D721Med (cell line): ENCODE results near the gene MARS1.

Experiments used
- DNase-seq: peaks from one replicate; pipeline ENCODE4 v3.0.0; 2011; ENCODE audit warnings: low spot score; ENCODE audit not compliant: insufficient read length
- FAIRE-seq: peaks from 2 replicates; lab custom pipeline; 2011; peaks lifted over from hg19 to GRCh38; lab: Jason Lieb, UNC
- TF ChIP-seq, protein P1 (sequence below): IDR thresholded peaks from 2 replicates; pipeline ENCODE4 v1.5.1; 2012; ENCODE audit warnings: mild to moderate bottlenecking, control low read depth; ENCODE audit not compliant: insufficient read depth; ENCODE audit errors: missing control alignments

MARS1 gene

GRCh38 chr12:57524814-57525614 lies 37.1 kb downstream of the MARS1 start:
- DNase-seq: no peak
- TF ChIP-seq, protein P1, sequence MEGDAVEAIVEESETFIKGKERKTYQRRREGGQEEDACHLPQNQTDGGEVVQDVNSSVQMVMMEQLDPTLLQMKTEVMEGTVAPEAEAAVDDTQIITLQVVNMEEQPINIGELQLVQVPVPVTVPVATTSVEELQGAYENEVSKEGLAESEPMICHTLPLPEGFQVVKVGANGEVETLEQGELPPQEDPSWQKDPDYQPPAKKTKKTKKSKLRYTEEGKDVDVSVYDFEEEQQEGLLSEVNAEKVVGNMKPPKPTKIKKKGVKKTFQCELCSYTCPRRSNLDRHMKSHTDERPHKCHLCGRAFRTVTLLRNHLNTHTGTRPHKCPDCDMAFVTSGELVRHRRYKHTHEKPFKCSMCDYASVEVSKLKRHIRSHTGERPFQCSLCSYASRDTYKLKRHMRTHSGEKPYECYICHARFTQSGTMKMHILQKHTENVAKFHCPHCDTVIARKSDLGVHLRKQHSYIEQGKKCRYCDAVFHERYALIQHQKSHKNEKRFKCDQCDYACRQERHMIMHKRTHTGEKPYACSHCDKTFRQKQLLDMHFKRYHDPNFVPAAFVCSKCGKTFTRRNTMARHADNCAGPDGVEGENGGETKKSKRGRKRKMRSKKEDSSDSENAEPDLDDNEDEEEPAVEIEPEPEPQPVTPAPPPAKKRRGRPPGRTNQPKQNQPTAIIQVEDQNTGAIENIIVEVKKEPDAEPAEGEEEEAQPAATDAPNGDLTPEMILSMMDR: no peak
- no peak for FAIRE-seq

DNA sequence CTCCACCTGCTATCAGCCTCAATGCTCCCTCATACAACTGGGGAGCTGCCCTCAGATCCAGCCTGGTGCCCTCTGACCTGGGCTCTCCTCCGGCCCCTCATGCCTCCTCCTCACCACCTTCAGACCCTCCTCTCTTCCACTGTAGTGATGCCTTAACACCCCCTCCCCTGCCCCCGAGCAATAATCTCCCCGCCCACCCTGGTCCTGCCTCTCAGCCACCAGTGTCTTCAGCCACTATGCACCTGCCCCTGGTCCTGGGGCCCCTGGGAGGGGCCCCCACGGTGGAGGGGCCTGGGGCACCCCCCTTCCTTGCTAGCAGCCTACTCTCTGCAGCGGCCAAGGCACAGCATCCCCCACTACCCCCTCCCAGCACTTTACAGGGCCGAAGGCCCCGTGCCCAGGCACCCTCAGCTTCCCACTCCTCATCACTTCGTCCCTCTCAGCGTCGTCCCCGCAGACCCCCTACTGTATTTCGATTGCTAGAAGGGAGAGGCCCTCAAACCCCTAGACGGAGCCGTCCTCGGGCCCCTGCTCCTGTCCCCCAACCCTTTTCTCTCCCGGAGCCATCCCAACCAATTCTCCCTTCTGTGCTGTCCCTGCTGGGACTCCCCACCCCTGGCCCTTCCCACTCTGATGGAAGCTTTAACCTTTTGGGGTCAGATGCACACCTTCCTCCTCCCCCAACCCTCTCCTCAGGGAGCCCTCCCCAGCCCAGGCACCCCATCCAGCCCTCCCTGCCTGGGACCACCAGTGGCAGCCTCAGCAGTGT lies 37.9 kb downstream of the MARS1 start:
- FAIRE-seq (no peak), DNase-seq (no peak)
- TF ChIP-seq, protein P1: no peak

- no peak for DNase-seq
- TF ChIP-seq, protein P1: no peak
- no peak for FAIRE-seq
These were observed 38.7 kb downstream of the MARS1 start for GRCh38 chr12:57526477-57527126.

GRCh38 chr12:57527184-57527583 lies 39.3 kb downstream of the MARS1 start:
- TF ChIP-seq, protein P1: no peak
- no peak for FAIRE-seq
- DNase-seq: no peak

DNA sequence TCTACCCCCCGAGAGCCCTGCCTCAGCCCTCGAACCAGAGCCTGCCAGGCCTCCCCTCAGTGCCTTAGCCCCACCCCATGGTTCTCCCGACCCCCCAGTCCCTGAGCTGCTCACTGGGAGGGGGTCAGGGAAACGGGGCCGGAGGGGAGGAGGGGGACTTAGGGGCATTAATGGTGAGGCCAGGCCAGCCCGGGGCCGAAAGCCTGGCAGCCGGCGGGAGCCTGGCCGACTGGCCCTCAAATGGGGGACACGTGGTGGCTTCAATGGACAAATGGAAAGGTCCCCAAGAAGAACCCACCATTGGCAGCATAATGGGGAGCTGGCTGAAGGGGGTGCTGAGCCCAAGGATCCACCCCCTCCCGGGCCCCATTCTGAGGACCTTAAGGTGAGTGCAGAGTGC lies 40.3 kb downstream of the MARS1 start:
- DNase-seq: no peak
- no peak for FAIRE-seq
- TF ChIP-seq, protein P1: no peak

GRCh38 chr12:57528831-57529555 lies 41.1 kb downstream of the MARS1 start:
- no peak for DNase-seq
- TF ChIP-seq, protein P1: no peak
- FAIRE-seq: no peak
